ENCODE results near the gene PGM5. TPM values are rescaled to one million over a fixed set of nuclear protein-coding genes. Genes with fewer than 3 reads are reported as not detected.

Gene PGM5
- polyA plus RNA-seq, 10 donors = 35.6 to 57.3 (median 40.2) TPM

GRCh38 chr9:68532131-68532530, 175.7 kb downstream of the PGM5 start:
- DNase-seq = no peak

- DNase-seq = peak in 1 of 3 donors; percentile 42
These were observed 177.3 kb downstream of the PGM5 start for GRCh38 chr9:68533678-68534077.

GRCh38 chr9:68536876-68537615, 180.6 kb downstream of the PGM5 start:
- DNase-seq = no peak

- no peak for DNase-seq
These were observed 181.1 kb downstream of the PGM5 start for GRCh38 chr9:68537616-68537880.

DNA sequence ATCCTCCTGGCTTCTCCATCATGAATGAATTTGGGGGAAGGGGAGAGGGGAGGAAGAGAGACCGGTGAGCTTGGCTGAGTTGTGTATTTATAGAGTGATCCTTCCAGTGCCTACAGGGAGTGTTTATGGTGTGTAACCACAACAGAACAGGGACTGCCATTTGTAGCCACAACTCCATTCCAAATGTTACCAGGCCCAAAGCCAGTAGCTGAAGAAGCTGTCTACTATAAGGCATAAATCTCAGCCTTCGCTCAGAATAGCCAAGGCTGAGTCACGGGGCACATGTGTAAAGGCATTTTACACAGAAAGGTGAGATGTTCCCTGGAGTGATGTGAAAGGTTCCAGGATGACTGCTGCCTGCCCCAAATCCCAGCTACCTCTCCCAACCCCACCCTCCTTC, 181.8 kb downstream of the PGM5 start:
- no peak for DNase-seq

DNA sequence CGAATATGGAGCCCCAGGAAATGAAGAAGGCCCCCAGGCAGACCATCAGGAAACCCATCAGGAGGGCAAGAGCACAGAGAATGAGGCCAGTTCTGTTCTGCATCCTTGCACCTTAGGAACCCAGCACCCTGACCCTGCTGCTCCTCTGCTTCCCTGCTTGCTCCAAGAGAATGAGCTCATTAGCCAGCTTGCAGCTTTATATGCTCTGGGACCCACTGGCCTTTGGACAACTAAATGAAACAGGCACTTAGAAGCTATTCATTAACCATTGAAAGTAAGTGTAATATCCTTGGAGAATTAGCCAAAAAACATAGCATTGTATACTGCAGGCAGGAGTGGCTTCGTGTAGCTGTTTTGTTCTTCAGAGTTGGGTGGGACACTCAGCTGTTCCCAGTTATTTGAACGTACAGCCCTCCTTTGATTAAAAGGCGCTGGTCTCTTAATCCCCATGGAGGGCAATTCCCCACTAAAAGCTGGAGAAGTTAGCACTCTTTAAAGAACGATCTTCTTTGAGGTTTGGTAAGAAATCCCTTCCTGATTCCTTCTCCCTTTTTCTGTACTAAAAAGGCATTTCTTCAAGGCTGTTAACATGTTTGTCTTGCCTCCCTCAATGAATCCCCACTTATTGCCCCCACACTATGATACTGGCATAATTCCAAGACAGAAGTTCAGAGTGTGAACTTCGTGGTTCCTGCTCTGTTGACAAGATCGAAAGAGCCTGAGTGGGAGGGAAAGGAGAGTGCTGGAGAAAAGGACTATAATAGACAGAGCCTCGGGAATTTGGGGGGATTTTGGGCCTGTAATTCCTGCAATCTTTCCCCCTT, 184.5 kb downstream of the PGM5 start, which contains the start of gene TMEM252:
Gene TMEM252 (minus strand): TSS at position 172 of the 824 bp plus-strand sequence. CDS start 69 bp downstream, at position 103.
- DNase-seq = no peak

DNA sequence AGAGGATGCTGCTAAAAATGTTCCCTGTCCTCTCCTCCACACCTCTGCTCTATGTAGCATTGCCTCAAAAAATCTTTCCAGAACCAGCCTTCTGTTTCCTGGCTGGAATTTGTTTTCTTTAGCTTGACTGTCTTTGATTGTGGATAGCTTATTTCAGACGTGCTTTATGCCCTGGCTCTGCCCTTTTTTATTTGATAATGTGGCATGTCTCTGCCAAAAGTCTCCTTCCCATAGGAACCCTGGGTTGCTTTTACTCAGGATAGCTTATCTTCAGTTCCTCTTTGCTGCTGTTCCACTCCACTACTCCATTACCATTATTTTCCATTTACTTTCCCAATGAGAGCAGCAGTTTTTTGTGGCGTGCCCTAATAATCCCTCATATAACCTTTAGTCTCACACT, 185.2 kb downstream of the PGM5 start:
- no peak for DNase-seq

DNA sequence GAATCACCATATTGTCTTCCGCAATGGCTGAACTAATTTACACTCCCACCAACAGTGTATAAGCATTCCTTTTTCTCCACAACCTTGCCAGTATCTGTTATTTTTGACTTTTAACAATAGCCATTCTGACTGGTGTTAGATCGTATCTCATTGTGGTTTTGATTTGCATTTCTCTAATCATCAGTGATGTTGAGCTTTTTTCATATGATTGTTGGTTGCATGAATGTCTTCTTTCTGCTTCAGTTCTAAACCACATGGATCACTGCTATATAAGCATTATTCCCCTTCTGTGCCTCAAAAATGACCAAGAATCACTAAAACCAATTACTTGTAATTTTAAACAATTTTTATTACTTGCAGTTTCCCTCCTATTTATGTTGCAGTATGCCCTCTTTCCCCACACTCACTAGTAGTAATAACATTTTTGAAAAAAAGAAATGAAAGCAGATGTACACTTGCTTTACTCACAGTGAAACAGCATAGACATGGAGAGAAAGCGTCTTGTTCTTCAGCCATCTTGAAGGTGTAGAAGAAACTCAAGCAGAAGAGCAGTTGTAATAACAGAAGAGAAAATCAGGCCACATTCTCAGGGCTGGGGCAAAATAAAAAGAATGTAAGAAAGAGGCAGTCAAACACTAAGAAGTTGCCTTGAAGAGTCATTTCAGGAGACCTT, 188.8 kb downstream of the PGM5 start:
- DNase-seq = no peak

GRCh38 chr9:68546596-68547390, 190.4 kb downstream of the PGM5 start:
- peak in 1 of 3 donors; percentile 44 for DNase-seq

DNA sequence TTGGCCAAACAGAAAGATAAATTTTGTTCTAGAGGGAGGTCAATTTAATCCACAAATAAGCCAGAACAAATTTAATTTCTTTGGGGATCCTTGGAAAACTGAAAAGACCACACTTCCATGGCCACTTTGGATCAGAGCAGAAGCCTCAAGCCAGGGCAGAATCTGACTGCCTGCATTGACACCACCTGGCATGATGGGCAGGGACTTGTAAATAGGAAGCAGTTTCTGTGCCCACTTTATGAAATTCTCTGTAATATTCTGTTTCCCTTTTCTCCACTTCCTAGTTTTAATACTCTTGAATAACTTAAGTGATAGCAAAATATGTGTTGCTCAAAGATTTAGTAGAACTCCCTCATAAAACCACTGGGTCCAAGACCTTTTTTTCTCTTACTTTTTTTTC, 191.0 kb downstream of the PGM5 start:
- DNase-seq = no peak

- DNase-seq = no peak
These were observed 191.8 kb downstream of the PGM5 start for GRCh38 chr9:68548241-68548640.

- no peak for DNase-seq
These were observed 194.8 kb downstream of the PGM5 start for GRCh38 chr9:68551191-68551590.

DNA sequence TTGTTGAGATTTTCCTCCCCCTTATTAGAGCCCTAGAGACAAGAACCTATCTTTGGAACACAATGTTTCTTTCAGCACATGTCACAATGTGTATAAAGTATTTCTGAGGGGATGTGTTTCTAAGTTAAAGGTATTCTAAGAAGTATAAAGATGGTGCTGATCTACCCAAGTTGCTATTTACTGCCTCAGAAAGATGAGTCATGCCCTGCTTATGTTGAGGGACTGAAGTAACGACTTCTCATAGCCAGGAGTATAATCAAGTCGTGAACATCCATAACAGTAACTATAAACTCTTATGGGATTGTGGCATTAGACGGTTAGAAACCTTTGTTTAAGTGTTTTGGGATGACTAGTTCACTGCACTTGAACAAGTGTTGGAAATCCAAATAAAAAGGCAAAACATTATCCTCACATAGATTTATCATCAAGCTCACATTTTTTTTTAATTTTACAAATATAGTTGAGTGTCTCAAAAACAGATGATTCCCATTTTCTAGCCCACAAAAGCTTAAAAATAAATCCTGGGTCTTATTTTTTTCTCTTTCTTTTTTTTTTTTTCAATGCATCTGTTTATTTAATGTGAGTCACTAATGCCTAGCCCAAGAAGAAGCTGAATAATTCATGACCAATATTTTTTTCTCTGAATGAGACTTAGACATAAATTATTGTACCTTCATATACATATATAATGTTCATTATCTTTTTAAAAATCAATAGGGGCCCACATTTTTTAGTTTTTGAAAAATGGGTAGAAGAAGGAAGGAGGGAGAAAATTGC, 196.5 kb downstream of the PGM5 start:
- no peak for DNase-seq

GRCh38 chr9:68555437-68556150, 199.2 kb downstream of the PGM5 start:
- no peak for DNase-seq

DNA sequence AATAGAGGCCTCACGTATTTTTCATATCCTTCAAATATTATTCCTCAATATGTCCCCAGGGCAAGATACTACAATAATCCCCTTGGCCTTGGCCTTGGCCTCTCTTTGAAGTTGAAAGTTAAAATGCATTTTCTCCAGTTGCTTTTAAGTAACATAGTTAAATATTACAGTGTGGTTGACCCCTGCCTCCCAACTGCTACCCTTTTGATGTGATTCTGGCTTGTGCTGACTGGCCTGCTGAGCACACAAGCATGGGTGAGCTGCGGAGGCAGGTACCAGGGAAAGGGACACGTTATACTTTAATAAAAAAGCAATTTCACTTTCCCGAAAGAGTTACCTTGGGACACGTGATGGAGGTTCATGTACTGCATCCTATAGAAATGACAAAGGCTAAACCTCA, 202.1 kb downstream of the PGM5 start:
- DNase-seq = no peak

DNA sequence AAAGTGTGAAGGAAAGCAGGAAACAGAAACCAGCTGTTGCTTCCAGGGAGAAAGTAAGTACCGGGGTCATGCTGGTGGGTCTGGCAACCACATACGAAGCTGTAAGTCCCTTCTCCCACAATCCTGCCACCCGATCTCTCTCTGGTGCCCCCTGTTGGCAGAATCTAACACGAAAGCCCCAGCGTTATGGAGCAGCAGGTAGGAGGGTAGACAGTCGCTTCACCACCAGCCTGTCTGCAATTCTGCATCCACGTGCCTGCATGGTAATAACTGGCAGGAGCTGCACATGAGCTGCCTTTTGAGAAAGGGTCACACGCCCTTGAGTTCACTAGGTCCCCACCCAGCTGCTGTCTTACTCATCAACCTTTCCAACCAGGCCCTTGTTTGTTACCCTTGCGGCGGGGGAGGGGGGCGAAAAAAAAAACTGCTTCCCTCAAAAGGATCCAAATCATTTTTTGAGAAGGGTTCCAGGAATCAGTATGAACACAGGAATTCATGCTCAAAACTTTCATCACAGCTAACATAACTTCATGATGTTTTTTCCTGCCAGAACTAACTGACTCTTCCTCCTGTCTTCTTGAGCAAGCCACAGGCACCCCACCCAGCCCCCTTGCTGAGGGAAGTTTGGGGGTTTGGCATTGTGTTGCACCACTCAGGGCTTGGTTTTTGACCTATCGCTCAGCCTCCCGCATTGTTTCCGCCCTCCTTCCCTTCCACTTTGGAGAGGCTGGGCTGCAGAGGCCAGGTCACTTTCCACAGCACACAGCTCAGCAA, 203.8 kb downstream of the PGM5 start:
- peak in 1 of 3 donors; percentile 42 for DNase-seq

GRCh38 chr9:68562461-68562860, 206.1 kb downstream of the PGM5 start:
- DNase-seq = no peak

DNA sequence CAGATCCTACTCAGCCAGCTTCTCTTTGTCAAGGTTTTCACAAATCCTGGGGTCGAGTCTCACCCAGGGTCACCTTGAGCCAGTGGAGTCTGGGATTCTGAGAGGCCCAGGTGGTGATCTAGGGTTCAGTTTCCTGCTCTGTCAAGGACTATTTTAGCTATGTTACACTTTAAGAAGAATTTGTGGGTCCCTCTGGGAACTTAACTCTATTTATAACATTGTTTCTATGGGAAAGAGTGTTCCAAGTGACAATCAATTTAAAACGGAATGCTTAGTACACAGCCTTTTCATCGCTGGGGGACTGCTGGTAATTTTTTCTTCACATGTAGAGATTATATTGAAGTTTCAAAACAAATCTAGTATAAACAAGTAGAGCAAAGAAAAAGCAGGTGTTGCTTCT, 211.2 kb downstream of the PGM5 start:
- peak in 1 of 3 donors; percentile 34 for DNase-seq

GRCh38 chr9:68574150-68574549, 217.7 kb downstream of the PGM5 start:
- DNase-seq = no peak

- no peak for DNase-seq
These were observed 219.4 kb downstream of the PGM5 start for GRCh38 chr9:68575817-68576216.

Measured in muscle of back (tissue), 11 donors.